Measurements from ENCODE around the gene RHOT2. TPM values are rescaled to one million over a fixed set of nuclear protein-coding genes. Genes with fewer than 3 reads are reported as not detected.

The RHOT2 gene
- total and polyA plus RNA-seq, 10 of the 15 experiments (the other 5 are each of a cell fraction or from before 2014, with no cell fraction given): 3.7 to 174 (median 69.8) TPM

DNA sequence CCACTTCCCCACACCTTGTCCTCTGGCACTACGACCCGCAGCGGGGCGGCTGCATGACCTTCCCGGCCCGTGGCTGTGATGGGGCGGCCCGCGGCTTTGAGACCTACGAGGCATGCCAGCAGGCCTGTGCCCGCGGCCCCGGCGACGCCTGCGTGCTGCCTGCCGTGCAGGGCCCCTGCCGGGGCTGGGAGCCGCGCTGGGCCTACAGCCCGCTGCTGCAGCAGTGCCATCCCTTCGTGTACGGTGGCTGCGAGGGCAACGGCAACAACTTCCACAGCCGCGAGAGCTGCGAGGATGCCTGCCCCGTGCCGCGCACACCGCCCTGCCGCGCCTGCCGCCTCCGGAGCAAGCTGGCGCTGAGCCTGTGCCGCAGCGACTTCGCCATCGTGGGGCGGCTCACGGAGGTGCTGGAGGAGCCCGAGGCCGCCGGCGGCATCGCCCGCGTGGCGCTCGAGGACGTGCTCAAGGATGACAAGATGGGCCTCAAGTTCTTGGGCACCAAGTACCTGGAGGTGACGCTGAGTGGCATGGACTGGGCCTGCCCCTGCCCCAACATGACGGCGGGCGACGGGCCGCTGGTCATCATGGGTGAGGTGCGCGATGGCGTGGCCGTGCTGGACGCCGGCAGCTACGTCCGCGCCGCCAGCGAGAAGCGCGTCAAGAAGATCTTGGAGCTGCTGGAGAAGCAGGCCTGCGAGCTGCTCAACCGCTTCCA lies 34.4 kb upstream of the RHOT2 start:
- ATAC-seq (no peak), FAIRE-seq (no peak), DNase-seq (ENCODE audit: low read depth, low spot score) (no peak)
- WGBS (ENCODE audit: insufficient coverage, insufficient replicate concordance, low lambda C conversion rate, missing lambda C conversion rate): 98% methylated on average over 70 of the region's 74 CpGs
- CTCF ChIA-PET: no interaction called here
- no peaks in the 10 kb centered on the region for H3K27me3 ChIP-seq (replicated peaks in 1 of 2; ENCODE audit: control insufficient read depth in 2 of 2, insufficient read depth in 2 of 2, low read length in 1 of 2)
- H3K4me1 ChIP-seq (ENCODE audit: control insufficient read depth, insufficient read depth, low read length): peaks cover 5% of the 10 kb centered on the region
- no peak overlapping the region for H3K4me2 ChIP-seq (ENCODE audit: control insufficient read depth, insufficient read depth)
- H3K4me3 ChIP-seq: no peak overlapping the region
- no TSS peak for BruUV-seq (replicated peaks)
- no peaks in the 10 kb centered on the region for H3K9me3 ChIP-seq (replicated peaks; ENCODE audit: control insufficient read depth, insufficient read depth, low read length)
- TF ChIP-seq JUNB (IDR thresholded peaks at IDR 0.05): no peak
- TF ChIP-seq TARDBP (IDR thresholded peaks at IDR 0.05; ENCODE audit: borderline replicate concordance): no peak
- no peak for TF ChIP-seq RAD51 (IDR thresholded peaks at IDR 0.05)
- TF ChIP-seq POLR2A (IDR thresholded peaks at IDR 0.05; ENCODE audit: low read depth, low read length): peak; percentile 14; the same call in 1 of the 2 replicates
- peaks cover 0 to 4% of the 10 kb centered on the region in 2 experiments; a peak in 3 of 4 replicates for H3K36me3 ChIP-seq (ENCODE audit: control insufficient read depth in 2 of 2, insufficient read depth in 2 of 2, low read length in 1 of 2)
- RAD21 ChIA-PET (ENCODE audit: unreplicated experiment): no interaction called here
- H3K27ac ChIP-seq (ENCODE audit: control insufficient read depth, insufficient read depth): no peak overlapping the region
- H3K9ac ChIP-seq (ENCODE audit: control insufficient read depth, insufficient read depth, low read length): no peak overlapping the region
- no peak overlapping the region for H2AFZ ChIP-seq (ENCODE audit: control insufficient read depth, low read depth, low read length)
- peaks cover 14% of the 10 kb centered on the region for H3K79me2 ChIP-seq (ENCODE audit: control insufficient read depth, insufficient read depth, low read length)
- POLR2A ChIA-PET: no interaction called here
- SMC1A ChIA-PET (ENCODE audit: uncharacterized antibody, unreplicated experiment): no interaction called here
- in situ Hi-C loops (cut with MboI): no loop called here
- H4K20me1 ChIP-seq (ENCODE audit: control insufficient read depth, insufficient read depth): no peaks in the 10 kb centered on the region
- intact Hi-C loops (cut with micrococcal nuclease; ENCODE audit: unreplicated experiment): no loop called here

- in situ Hi-C loops (cut with MboI) (no loop called here), intact Hi-C loops (cut with micrococcal nuclease; ENCODE audit: unreplicated experiment) (no loop called here)
- Histone ChIP-seq H3K9ac (ENCODE audit: control insufficient read depth, insufficient read depth, low read length) (no peak overlapping the region), H2AFZ (ENCODE audit: control insufficient read depth, low read depth, low read length) (no peak overlapping the region), H4K20me1 (ENCODE audit: control insufficient read depth, insufficient read depth) (no peaks in the 10 kb centered on the region), H3K27me3 (replicated peaks in 1 of 2; ENCODE audit: control insufficient read depth in 2 of 2, insufficient read depth in 2 of 2, low read length in 1 of 2) (no peaks in the 10 kb centered on the region), H3K9me3 (replicated peaks; ENCODE audit: control insufficient read depth, insufficient read depth, low read length) (no peaks in the 10 kb centered on the region), H3K27ac (ENCODE audit: control insufficient read depth, insufficient read depth) (no peak overlapping the region), H3K4me1 (ENCODE audit: control insufficient read depth, insufficient read depth, low read length) (peaks cover 11% of the 10 kb centered on the region), H3K4me3 (no peak overlapping the region), H3K4me2 (ENCODE audit: control insufficient read depth, insufficient read depth) (no peak overlapping the region), H3K79me2 (ENCODE audit: control insufficient read depth, insufficient read depth, low read length) (peaks cover 14% of the 10 kb centered on the region), H3K36me3 (ENCODE audit: control insufficient read depth in 2 of 2, insufficient read depth in 2 of 2, low read length in 1 of 2) (peaks cover 0 to 4% of the 10 kb centered on the region in 2 experiments; a peak in 3 of 4 replicates)
- ChIA-PET CTCF (no interaction called here), RAD21 (ENCODE audit: unreplicated experiment) (no interaction called here), SMC1A (ENCODE audit: uncharacterized antibody, unreplicated experiment) (no interaction called here), POLR2A (interaction anchor here (0.5 kb wide), 1 partner anchor 400 kb away, joined by 4 read pairs; no protein-coding TSS in a partner anchor)
- ATAC-seq (no peak), FAIRE-seq (no peak), DNase-seq (ENCODE audit: low read depth, low spot score) (no peak)
- WGBS (ENCODE audit: insufficient coverage, insufficient replicate concordance, low lambda C conversion rate, missing lambda C conversion rate): 89% methylated on average over 22 of the region's 22 CpGs
- BruUV-seq (replicated peaks): no TSS peak
- no peak for TF ChIP-seq TCF7 (IDR thresholded peaks at IDR 0.05; ENCODE audit: borderline replicate concordance)
Observed at GRCh38 chr16:634051-634670, 33.8 kb upstream of the RHOT2 start.

Data from GM12878 (cell line).